Fibroblast of skin of right biceps (primary cell): ENCODE data around the gene HMGCS1.
"Not testable (repeated sequence)": the region's sequence is repeated elsewhere in the genome, so short reads cannot be mapped to it uniquely, and the experiment has no call there.

Source experiments
- DNase-seq: peaks from one replicate; pipeline ENCODE4 v3.0.0-alpha.2; 2013

HMGCS1 gene

DNA sequence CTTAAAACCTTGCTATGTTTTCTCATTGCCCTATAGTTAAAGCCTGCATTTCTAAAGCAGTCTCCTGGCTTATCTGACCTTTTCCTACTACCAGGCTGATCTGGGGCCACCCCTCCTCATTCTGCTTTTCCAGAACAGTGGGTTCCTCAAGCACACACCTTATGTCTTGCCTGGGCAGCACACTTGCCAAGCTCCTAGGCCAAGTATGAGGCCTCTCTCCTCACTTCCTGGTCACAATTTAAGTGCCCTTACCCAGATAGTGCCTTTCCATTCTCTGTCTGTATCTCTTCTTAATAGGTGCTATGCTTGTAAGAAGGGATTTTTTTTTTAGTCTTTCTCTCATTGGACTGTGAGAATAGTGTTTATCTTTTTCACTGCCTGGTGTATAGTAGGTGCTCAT, 39.7 kb downstream of the HMGCS1 start:
- no peak for DNase-seq

DNA sequence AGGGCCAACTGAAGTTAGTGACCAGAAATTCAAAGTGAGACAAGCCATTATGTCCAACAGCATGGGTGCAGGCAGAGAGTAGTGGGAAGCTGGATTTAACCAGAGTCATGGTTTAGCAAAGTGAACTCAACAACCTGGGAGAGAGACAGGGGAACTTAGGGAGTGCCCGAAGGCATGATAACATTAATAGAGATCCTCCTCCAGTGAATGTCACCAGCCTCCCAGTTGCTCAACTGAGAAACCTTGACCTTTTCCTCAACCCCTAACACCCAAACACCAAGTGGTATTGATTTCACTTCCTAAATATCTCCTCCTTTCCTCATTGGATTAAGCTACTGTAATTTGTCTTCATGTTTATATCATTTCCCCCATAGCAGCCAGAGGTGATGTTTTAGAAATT, 42.6 kb downstream of the HMGCS1 start:
- DNase-seq, result no peak

DNA sequence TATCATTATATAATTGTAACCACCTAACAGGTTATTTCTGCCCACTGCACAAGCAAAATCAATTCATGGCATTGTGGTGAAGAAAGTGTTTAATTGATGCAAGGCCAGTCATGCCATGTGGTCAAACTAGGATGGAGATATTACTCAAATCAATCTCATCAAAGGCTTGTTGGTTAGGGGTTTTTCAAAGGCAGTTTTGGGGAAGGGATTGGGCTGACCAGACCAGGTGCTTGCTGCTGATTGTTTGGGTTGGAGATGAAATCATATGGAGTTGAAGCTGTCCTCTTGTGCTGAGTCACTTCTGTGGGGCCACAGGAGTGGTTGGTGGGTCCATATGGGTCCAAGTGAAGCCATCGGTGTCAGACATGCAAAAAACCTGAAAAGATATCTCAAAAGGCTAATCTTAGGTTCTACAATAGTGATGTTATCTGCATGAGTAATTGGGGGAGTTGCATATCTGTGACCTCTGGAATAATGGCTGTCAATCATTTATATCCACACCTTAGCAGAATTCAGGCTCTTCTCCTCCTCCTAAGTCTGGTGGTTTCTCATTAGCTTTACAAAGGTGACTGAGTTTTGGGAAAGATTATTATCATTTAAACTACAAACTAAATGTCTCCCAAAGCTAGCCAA, 44.9 kb downstream of the HMGCS1 start:
- no peak for DNase-seq

DNA sequence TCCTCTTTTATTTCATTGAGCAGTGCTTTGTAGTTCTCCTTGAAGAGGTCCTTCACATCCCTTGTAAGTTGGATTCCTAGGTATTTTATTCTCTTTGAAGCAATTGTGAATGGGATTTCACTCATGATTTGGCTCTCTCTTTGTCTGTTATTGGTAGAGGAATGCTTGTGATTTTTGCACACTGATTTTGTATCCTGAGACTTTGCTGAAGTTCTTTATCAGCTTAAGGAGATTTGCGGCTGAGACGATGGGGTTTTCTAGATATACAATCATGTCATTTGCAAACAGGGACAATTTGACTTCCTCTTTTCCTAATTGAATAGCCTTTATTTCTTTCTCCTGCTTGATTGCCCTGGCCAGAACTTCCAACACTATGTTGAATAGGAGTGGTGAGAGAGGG, 50.9 kb downstream of the HMGCS1 start:
- DNase-seq, result not testable (repeated sequence)

DNA sequence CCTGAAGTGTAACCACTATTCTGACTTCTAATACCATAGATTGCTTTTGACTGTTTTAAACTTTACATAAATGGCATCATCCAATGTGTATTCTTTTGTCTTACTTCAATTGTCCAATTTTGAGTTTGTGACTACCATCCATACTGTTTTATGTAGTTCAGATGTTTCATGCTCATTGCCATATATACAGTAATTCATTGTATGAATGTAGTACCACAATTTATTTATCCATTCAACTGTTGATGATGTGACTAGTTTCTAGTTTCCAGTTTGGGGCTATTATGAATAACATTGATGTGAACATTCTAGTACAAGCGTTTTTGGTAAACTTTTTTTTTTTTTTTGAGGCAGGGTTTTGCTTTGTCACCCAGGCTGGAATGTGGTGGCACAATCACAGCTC, 55.1 kb downstream of the HMGCS1 start:
- DNase-seq, result no peak

DNA sequence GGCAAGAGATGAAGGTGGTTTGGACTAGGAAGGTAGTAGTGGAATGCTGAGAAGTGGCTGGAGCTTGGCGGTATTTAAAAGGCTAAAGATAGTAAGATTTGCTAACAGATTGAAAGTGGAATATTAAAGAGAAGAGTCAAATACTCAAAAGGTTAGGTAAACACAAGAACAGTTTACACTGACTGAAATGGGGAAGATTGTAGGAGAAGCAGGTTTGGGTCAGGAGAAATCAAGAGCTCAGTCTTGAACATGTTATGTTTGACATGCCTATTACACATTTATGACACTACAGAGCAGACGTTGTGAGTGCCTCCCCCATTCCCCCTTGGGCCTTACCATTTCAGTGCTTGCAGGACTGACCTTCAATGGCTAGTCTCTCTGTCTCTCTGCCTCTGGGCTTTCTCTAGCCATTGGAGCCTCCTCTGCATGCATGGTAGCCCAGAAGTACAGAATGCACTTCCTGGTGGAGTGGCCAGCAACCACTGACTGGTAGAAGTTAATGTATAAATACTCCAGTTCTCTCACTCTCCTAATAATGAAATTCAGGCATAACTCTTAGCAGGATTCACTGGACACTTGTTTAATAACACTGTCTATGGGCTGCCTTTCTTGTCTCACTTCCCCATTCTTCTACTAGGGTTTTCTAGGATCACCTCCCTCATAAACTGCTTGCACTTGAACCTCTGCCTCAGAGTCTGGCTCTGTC, 56.8 kb downstream of the HMGCS1 start:
- no peak for DNase-seq

DNA sequence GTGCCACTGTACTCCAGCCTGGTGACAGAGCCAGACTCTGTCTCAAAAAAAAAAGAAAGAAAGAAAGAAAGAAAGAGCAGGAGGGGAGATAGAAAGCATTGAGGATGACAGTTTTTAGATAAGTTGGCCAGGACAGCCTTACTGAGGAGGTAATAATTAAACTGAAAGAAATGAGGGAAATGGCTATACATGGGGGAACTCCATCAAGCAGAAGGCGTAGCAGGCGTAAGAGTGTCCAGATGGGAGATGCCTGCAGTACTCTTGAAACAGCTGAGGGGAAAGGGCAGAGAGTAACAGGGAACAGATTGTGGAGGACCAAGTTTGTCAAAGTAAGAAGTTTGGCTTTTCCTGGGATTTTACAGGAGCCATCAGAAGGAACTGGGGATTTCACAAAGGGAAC, 57.5 kb downstream of the HMGCS1 start:
- no peak for DNase-seq

DNA sequence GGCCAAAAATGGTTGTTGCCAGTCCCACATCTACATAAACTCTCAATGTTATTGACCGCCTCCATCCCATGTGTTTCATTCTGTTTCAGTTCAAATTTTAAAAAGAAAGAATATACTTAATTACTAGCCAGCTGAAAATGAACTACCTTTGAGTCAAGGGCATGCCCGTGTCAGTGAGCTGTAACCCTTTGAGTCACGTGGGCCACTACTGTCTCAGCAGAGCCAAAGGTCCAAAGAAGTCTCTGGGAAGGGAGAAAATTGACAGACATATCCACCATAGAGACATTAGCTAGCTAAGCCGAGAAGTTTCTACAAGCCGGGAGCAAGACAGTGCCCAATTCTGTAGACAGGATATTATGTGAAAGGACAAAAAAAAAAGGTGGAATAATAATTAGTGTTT, 61.5 kb downstream of the HMGCS1 start:
- DNase-seq, result no peak

DNA sequence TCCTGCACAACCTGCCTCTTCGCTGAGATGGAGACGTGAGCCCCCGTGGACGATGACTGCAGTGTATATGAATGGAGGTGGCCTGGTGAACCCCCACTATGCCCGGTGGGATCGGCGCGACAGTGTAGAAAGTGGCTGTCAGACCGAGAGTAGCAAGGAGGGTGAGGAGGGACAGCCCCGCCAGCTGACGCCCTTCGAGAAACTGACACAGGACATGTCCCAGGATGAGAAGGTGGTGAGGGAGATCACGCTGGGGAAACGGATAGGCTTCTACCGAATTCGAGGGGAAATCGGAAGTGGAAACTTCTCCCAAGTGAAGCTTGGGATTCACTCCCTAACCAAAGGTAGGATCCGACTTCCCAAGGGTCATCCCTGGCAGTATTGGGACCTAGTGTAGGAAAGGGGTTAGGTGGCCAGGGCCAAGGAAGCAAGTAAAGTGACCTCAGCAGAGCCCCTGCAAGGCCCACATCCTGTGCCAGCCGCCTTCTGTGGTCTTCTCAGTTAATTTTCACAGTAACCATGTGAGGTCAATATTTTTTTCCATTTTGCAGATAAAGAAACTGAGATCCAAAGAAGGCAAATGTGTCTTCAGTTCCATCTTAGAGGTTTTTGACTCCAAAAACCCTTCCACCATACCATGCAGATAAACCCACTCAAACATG, 67.4 kb downstream of the HMGCS1 start:
- no peak for DNase-seq

DNA sequence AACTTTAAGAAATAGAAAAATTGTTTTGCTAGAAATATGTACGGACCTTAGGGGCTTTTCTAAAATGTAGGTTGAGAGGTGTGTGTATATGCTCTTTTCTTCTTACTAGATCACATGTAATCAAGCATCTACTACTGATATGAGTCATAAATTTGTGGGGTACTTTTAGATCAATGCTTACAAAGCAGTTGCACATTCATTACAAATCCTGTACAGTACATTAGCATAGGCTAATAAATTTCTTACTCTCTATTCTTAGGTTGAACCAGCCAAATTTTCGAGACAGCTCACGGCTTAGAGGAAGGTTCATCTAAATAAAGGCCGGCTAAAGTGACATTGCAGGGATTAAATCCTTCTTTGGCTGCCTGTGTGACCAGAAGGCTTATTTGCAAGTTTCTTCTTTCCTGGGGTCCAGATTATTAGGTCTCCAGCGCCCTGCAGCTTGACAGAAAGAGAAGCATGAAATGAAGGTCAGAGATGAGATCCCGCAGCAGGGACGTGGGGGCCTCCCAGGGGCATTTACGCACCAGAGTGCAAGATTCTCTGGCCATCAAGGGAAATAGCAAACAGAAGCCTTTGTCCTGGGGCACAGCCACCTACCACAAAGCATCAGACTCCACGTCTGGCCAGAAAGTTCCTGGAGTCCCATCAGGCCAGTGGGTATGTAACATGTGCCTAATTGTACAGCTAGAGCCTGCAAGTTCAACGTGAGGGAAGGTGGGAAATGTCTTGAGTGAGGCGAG, 68.2 kb downstream of the HMGCS1 start:
- no peak for DNase-seq

DNA sequence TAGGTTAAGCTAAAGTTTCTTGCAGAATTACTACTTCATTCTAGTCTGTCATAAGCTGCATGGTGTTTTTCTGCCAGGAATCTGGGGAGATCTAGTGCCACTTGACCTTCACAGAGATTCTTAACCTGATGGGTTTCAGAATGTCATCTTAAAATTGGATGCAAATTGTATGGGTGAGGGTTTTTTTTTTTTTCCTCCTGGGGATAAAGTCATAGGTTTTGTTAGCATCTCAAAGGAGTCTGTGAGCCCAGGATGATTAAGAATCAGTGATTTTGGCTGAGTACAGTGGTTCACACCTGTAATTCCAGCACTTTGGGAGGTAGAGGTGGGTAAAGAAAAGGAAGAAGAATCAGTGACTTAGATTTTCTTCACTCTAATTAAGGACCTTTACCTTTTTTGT, 69.9 kb downstream of the HMGCS1 start:
- DNase-seq, result no peak

DNA sequence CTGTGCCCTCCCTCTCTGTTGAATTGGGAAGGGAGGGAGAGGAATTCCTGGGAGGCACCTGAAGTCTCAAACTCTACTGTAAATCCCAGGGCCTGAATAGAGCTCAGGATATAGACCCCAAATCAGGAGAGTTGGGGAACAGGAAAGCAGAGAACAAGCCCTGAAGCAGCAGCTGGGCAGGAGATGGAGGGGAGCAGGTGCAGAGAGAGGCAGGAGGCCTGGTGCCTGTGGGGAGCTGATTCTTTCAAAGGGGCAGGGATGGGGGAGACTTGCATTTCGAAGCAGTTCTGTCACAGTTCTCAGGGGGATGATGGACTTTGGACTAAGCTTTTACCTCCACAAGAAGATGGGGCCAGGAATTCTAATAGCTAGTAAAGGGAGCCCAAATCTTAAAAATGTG, 71.0 kb downstream of the HMGCS1 start:
- no peak for DNase-seq
